ENCODE data around the gene YWHAG. TPM values are rescaled to one million over a fixed set of nuclear protein-coding genes. Genes with fewer than 3 reads are reported as not detected.

The YWHAG gene
- total and polyA plus RNA-seq, 9 of the 15 experiments (the other 6 are each of a cell fraction or from before 2014, with no cell fraction given) = 30.4 to 246 (median 94.5) TPM

- TF ChIP-seq ZNF639 (CRISPR knock-in tag; conservative IDR thresholded peaks at IDR 0.05 in 1 of 2, IDR thresholded peaks at IDR 0.05 in 1 of 2) (peak in 1 of 2 experiments; percentile 53; a peak in 1 of 4 replicates), CBX3 (IDR thresholded peaks at IDR 0.05; ENCODE audit: borderline replicate concordance in 1 of 2, low read length in 2 of 2) (peak in 1 of 2 experiments; percentile 84; a peak in 2 of 3 replicates), ARNT (IDR thresholded peaks at IDR 0.05) (peak; percentile 65 to 90; a peak in 3 of 4 replicates), ARID3A (IDR thresholded peaks at IDR 0.05; ENCODE audit: borderline replicate concordance, low read depth, low read length) (0 out of 2 replicates have a peak, but pooled peaks have one; percentile 12), ZNF583 (CRISPR knock-in tag; IDR thresholded peaks at IDR 0.05) (no peak), ZBTB33 (CRISPR knock-in tag; IDR thresholded peaks at IDR 0.05) (peak; percentile 41; the same call in 1 of the 2 replicates), ZNF444 (CRISPR knock-in tag; IDR thresholded peaks at IDR 0.05) (0 out of 2 replicates have a peak, but pooled peaks have one; percentile 35), RCOR1 (IDR thresholded peaks at IDR 0.05; ENCODE audit: borderline replicate concordance in 1 of 2, low read depth in 2 of 2, low read length in 2 of 2) (peak in 1 of 2 experiments; percentile 90; a peak in 2 of 4 replicates), ZNF717 (CRISPR knock-in tag; IDR thresholded peaks at IDR 0.05) (no peak), NCOR1 (IDR thresholded peaks at IDR 0.05) (peak; percentile 73), CGGBP1 (CRISPR knock-in tag; IDR thresholded peaks at IDR 0.05) (no peak), TCFL5 (CRISPR knock-in tag; conservative IDR thresholded peaks at IDR 0.05) (no peak), FOXK2 (conservative IDR thresholded peaks at IDR 0.05 in 1 of 2, IDR thresholded peaks at IDR 0.05 in 1 of 2; ENCODE audit: low read depth in 2 of 2) (peak; percentile 89 to 90), ZNF436 (CRISPR knock-in tag; IDR thresholded peaks at IDR 0.05) (peak; percentile 91), HDAC8 (tag; IDR thresholded peaks at IDR 0.05) (no peak), CXXC5 (CRISPR knock-in tag; IDR thresholded peaks at IDR 0.05) (peak; percentile 35; the same call in 1 of the 2 replicates), FOXJ3 (CRISPR knock-in tag; IDR thresholded peaks at IDR 0.05) (no peak), TBL1XR1 (IDR thresholded peaks at IDR 0.05; ENCODE audit: low read length in 2 of 2) (peak in 1 of 2 experiments; percentile 76; a peak in 2 of 4 replicates), KAT8 (IDR thresholded peaks at IDR 0.05; ENCODE audit: low read depth) (no peak), TAF7 (tag; IDR thresholded peaks at IDR 0.05) (no peak), SRF (CRISPR knock-in tag; IDR thresholded peaks at IDR 0.05) (peak in 1 of 2 experiments; percentile 49; a peak in 1 of 4 replicates), TAL1 (IDR thresholded peaks at IDR 0.05) (peak; percentile 53)
Measured at GRCh38 chr7:76291351-76292212, 67.2 kb downstream of the YWHAG start (continued).
